HUDEP-2 (cell line): Measurements from ENCODE around the gene BLM.
"Not testable (repeated sequence)": the region's sequence is repeated elsewhere in the genome, so short reads cannot be mapped to it uniquely, and the experiment has no call there.

ENCODE experiments used
- DNase-seq, 76 experiments: peaks; one replicate each; lab custom pipeline; 2025; ENCODE audit not compliant: unreplicated experiment in 76 of 76; lab: John Stamatoyannopoulos, UW

Gene BLM

GRCh38 chr15:90716976-90717821 lies at the start of gene BLM:
Gene BLM, plus strand, starts transcription at chr15:90717346. Its CDS starts 30,047 bp downstream, at chr15:90747393.
- DNase-seq: peak; percentile 47 to 98 (median 94)

- not testable (repeated sequence) for DNase-seq
Measured at GRCh38 chr15:90667755-90668345, 49.3 kb upstream of the BLM start.

DNA sequence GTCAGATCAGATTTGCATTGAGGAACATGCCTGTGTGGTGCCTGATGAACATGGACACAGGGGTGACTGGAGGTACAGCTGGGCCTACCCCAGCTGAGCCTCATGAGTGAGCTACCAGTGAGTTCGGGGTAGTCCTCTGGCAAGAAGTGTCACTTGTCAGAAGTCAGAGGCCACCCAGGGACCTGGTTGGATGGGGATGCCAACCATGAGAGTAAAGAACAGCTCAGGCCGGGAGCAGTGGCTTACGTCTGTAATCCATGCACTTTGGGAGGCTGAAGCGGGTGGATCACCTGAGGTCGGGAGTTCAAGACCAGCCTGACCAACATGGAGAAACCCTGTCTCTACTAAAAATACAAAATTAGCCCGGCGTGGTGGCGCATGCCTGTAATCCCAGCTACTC lies 46.5 kb upstream of the BLM start:
- DNase-seq: not testable (repeated sequence)

DNA sequence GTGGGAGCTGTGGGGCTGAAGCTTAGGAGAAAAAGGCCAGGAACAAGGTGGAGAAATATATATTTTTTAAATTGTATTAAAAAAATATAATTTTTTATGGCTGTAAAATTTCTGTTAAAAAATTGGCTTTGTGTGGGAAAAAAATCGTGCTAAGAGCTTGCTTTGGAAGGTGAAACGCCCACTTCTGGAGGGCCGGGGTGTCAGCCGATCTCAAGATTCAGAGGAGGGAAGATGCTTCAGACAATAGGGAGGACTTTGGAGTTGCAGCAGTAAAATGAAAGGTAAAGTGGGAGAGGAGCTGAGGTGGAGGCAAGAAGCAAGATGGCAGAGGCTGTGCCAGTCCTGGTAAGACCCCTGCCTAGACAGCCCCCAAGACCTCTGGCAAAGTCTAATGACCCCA lies 45.9 kb upstream of the BLM start:
- no peak for DNase-seq

DNA sequence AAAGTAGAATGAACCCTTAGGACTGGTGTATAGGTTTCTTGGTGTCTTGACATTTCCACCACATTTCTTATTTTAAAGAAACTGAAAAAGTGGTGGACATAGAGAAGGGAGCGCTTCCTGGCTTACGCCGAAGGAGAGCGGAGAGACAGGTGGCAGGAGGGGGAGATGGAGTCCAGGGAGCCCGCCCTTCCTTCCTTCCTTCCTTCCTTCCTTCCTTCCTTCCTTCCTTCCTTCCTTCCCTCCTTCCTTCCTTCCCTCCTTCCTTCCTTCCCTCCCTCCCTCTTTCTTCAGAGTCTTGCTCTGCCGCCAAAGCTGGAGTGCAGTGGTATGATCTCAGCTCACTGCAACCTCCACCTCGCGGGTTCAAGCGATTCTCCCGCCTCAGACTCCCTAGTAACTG lies 43.8 kb upstream of the BLM start:
- DNase-seq: not testable (repeated sequence)

DNA sequence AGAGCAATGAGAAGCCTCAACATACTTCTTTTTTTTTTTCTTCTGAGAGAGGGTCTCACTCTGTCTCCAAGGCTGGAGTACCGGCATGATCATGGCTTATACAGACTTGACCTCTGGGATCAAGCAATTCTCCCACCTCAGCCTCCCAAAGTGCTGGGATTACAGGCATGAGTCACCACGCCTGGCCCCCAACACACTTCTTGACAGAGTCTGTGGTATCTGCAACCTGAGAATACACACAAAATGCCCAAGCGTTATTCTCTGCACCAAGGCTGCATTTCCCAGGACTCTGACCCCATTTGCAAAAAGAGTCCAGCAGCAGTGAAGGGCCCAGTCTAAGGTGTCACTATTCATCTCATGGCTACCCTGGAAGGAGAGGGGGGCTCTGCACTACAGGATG lies 42.7 kb upstream of the BLM start:
- DNase-seq: no peak

DNA sequence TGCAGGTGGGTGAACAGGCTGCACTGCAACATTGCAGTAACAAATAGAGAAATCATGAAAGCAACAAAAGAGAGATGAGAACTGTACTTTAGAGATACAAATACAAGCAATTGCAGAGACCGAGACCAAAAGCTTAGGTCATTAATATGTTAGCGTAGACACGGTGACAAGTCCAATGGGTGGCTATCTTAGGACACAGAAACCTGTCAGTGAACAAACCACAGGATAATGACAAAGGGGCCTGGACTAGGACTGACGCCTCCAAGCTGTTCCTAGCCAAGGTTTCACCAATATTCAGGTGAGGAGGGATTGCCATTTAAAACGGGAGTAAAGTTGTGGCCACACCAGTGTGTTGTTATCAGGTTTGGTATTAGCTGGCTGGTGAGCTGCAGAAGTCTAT lies 41.7 kb upstream of the BLM start:
- no peak for DNase-seq

DNA sequence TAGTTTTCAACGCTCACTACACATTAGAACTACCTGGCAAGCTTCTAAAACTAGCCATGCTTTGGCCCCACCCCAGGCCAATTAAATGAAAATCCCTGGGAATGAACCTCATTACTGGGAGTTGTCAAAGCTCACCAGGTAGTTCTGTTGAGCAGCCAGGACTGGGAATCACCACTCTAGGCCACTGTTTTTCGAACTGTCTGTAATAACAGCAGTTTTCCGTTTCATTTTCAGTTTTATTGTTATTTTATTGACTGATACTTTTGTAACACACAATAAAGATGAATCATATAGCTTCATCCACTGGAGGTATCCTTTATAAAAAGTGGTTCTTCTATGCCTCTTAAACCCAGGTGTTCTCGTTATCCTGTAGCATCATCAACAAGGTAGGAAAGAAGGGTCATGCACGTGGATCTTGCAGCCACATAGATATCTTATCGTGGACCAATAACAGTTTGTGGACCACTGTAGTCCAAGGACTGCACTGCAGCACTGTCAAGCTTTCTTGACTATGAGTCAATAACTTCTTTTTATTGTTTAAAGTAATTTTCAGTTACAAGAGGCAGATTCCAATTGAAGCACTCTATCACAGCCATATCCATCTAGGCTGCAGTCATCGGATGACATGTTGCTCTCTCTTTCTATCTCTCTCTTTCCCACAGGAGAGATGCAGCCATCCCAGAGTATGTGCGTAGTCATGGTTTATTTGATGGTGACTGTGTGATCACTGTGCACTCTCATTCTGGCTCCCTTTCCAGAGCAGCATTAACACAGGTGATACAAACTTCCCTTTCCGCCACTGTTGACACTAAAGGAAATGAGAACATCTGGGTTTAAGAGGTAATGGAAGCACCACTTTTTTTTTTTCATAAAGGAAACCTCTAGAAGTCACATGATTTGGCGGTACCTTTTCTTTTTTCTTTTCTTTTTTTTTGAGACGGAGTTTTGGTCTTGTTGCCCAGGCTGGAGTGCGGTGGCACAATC lies 39.0 kb upstream of the BLM start:
- no peak for DNase-seq

DNA sequence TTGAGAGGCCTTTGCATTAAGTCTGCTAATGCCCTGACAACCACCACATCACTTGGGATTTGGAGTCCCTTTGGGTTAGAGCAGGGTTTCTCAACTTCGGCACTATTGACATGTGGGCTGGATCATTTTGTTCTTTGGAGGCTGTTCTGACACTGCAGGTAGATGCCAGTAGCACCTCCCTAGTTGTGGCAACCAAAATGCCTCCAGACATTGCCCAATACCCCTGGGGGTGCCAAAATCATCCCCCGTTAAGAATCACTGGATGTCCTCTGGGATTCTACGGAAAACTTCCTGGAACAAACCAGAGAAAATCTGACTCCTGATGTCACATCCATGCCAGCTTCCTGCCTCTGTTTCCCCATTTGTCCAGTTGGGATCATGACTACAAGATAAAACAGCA lies 37.2 kb upstream of the BLM start:
- DNase-seq: no peak

GRCh38 chr15:90680371-90680935 lies 36.7 kb upstream of the BLM start:
- no peak for DNase-seq

DNA sequence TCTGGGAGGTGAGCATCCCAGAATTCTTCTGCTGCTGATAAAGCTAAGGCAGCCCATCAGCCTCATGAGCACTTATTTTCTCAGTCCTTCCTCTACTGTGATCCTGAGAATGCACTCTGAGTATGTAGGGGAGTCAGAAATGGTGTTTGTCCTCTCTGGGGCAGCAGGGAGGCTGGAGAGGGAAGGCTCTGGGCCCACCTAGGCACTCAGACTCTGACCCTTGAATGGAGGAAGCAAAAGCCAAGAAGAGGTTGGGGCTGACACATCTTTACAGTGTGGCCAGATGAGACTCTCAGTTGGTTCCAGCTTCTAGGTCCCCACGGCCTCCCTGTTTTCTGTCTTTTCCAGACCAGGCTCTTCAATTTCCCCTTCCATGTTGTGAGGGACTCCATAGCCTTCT lies 36.1 kb upstream of the BLM start:
- no peak for DNase-seq

DNA sequence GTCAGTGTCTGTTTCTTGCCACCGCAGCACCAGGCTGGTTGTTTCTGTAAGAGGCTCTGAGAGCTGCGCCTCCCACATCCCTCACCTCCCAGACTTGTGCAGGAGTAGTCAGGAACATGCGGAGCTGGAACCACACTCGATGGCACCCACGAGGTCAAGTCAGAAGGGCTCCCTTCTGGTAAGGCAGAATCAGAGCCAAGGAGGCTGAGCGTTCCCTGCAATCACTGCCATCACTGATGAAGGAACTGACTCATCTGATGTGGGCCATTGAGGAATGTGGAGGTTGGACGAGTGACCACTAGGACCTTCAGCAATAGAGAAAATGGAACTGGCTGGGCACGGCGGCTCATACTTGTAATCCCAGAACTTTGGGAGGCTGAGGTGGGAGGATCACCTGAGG lies 35.7 kb upstream of the BLM start:
- no peak for DNase-seq

DNA sequence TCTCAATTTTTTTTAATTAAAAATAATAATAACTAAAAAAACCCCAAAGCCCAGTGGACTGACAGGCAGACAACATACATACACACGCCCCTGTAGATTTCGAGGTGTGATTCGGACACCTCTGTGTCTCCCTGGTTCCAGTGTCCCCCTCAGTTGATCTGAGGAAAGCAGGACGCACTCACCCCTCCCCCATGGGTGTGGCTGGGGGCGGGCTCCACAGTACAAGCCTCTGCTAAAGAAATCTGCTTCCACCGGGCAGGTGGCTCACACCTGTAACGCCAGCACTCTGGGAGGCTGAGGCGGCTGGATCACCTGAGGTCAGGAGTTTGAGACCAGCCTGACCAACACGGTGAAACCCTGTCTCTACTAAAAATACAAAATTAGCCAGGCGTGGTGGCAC lies 33.8 kb upstream of the BLM start:
- no peak for DNase-seq

GRCh38 chr15:90683876-90684275 lies 33.3 kb upstream of the BLM start:
- DNase-seq: no peak

DNA sequence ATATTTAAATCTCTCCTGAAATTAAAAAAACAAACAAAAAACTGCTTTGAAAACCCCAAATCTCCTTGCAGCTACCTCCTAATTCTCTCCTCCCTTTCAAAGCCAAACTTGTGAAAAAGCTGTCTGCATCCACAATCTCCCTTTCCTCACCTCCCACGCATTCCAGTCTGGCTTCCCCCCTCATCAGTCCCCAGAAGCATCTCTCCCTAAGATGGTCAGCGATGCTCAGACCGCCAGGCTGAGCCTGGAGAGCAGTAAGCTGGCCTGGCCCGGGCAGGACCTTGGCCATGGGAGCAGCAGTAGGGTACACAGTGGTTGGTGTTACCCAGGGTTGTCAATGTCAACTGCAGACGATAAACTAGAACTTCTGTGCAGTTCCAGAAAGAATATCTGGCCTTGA lies 32.9 kb upstream of the BLM start:
- DNase-seq: no peak

DNA sequence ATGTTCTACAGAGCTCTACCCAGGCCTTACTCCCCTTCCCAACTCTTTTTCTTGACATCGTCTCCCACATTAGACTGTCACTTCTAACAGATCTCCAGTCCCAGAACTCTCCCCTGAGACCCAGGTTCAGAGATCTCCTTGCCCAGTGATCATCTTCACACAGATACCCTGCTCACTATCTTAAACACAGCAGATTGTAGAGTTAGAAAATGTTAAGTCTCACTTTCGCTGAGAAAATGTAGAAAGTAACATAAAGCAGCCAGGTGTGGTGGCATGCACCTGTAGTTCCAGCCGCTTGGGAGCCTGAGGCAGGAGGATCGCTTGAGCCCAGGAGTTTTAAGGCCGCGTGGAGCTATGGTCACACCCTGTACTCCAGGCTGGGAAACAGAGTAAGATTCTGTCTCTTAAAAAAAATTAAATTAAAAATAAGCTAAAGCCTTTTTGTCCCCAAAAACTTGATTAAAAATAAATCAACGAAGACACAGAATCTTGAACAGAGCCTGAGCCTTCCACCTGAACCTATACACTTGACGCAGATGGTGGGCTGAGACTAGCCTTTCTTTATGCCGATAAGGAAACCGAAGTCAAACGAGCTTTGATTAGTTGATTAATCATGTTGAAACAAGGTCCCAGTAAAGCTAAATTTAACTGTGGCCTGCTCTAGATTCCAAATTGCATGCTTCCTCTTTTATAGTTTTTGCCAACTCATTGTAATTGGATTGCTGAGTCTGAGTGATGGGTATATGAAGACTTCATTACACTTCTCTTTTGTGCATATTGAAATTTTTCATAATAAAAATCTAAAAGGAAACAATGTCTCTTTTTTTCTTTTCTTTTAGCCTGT lies 31.3 kb upstream of the BLM start:
- DNase-seq: peak in 4 of 76 experiments; percentile 6 to 18 (median 13)

DNA sequence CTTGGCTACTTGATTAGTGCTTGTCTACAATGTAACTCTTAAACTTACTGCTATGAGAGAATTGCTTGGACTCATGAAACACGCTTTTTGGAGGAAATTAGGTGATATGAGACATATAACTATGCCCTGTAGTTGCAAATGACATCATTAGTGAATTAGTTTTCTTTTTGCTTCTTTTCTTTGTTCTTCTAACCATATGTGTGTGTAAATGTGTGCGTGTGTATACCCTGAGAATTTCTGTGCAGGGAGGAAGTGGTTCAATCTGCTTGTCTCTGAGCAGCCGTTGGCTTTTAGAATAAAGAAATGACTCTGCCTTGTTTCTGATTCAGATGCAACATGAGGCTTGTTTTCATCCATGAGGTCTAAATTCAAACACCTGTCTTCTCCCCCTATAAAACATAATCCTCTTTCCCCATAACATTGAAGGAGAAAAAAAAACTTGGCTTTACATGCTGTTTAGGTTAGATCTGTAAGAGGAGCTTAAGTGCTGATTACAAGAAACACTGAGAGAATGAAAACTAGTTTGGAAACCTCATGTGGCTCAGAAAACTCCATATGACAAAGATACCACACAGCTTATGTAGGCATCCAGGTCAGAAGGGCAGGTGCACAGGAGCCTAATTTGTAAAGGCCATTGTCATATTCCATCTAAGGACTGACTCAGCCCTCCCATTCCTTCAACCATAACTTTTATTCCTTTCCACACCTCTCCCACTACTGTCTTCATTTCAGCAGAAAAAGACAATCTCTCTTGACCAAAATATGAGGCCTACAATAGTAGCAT lies 30.5 kb upstream of the BLM start:
- no peak for DNase-seq

GRCh38 chr15:90689326-90689961 lies 27.7 kb upstream of the BLM start:
- not testable (repeated sequence) for DNase-seq

GRCh38 chr15:90690585-90690984 lies 26.6 kb upstream of the BLM start:
- no peak for DNase-seq
